ENCODE measurements around the gene HAPLN2.
A peak's percentile ranks its signal among the peaks of the same experiment; 100 is the strongest.

Gene HAPLN2

DNA sequence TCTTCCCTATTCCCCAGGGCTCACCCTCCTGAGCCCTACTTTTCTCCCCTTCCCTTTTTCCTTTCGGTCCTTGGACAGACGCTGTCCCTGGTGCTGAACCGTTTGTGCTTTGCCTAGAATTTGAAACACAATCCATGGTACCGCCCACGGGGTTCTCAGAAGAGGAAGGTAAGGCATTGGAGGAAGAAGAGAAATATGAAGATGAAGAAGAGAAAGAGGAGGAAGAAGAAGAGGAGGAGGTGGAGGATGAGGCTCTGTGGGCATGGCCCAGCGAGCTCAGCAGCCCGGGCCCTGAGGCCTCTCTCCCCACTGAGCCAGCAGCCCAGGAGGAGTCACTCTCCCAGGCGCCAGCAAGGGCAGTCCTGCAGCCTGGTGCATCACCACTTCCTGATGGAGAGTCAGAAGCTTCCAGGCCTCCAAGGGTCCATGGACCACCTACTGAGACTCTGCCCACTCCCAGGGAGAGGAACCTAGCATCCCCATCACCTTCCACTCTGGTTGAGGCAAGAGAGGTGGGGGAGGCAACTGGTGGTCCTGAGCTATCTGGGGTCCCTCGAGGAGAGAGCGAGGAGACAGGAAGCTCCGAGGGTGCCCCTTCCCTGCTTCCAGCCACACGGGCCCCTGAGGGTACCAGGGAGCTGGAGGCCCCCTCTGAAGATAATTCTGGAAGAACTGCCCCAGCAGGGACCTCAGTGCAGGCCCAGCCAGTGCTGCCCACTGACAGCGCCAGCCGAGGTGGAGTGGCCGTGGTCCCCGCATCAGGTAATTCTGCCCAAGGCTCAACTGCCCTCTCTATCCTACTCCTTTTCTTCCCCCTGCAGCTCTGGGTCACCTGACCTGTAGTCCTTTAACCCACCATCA lies 33.1 kb downstream of the HAPLN2 start:
- no peak for TF ChIP-seq POLR2A (IDR thresholded peaks at IDR 0.05; ENCODE audit: low read depth, low read length)
- DNase-seq (ENCODE audit: insufficient read length, low spot score) (no peak), FAIRE-seq (no peak)

DNA sequence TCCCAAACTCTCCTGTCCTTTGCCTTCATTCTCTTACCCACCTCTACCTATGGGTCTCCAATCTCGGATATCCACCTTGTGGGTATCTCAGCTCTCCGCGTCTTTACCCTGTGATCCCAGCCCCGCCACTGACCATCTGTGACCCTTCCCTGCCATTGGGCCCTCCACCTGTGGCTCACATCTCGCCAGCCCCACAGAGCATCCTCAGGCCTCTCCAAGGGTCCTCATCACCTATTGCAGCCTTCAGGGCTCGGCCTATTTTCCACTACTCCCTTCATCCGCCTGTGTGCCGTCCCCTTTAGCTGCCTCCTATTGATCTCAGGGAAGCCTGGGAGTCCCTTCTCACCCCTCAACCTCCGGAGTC lies 33.8 kb downstream of the HAPLN2 start:
- TF ChIP-seq POLR2A (IDR thresholded peaks at IDR 0.05; ENCODE audit: low read depth, low read length) = no peak
- no peak for FAIRE-seq
- DNase-seq (ENCODE audit: insufficient read length, low spot score) = no peak

DNA sequence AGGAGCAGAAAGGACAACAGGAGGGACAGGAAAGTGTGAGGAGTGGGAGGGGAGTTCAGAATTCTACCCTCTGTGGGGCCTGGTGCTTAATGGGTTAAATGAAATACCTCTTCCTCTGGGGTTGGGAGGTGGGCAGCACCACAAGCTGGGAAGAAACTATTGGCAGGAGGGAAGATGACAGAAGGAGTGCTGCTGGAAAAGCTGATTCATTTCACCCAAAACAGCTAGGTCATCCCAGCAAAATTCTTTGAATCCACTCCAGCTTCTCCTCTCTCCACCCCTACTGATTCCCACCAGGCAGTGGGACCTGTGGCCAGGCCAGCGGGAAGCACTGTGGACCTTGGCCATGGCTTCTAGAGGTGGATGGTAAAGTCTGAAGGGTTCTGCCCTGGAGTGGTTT lies 35.5 kb downstream of the HAPLN2 start:
- FAIRE-seq (no peak), DNase-seq (ENCODE audit: insufficient read length, low spot score) (no peak)
- no peak for TF ChIP-seq POLR2A (IDR thresholded peaks at IDR 0.05; ENCODE audit: low read depth, low read length)

DNA sequence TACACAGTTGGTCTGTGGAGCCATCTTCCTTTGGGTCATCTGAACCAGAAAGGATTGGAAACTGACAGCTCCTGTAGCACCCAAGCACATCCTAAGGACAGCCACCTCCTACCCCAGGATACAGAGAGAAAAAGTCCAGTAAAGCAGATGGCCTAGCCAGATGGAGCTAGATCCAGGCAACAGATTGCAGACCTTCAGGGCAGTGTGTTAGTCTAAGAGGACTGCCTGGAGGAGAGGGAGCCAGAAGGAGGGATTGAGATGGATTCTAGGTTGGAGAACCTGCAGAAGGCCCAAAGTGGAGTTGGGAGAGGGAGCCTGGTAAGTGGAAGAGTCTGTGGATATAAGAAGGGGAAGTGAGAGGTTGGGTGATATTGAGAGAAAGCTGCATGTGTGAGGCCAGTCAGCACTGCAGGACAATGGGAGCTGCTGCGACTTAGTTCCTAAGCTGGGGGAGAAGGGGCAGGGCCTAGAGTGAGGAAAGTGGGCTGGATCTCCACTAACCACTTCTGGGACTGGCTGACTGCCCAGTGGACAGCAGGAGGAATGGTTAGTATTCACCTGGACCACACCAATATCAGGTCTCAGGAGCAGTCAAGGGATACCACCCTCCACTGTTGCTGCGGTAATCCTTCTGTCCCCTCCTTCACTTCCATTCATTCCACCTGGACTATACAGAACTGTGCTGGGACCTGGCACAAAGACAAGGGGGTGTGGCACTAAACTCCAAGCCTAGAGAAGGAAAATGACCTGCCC lies 36.1 kb downstream of the HAPLN2 start:
- FAIRE-seq = no peak
- no peak for TF ChIP-seq POLR2A (IDR thresholded peaks at IDR 0.05; ENCODE audit: low read depth, low read length)
- no peak for DNase-seq (ENCODE audit: insufficient read length, low spot score)

DNA sequence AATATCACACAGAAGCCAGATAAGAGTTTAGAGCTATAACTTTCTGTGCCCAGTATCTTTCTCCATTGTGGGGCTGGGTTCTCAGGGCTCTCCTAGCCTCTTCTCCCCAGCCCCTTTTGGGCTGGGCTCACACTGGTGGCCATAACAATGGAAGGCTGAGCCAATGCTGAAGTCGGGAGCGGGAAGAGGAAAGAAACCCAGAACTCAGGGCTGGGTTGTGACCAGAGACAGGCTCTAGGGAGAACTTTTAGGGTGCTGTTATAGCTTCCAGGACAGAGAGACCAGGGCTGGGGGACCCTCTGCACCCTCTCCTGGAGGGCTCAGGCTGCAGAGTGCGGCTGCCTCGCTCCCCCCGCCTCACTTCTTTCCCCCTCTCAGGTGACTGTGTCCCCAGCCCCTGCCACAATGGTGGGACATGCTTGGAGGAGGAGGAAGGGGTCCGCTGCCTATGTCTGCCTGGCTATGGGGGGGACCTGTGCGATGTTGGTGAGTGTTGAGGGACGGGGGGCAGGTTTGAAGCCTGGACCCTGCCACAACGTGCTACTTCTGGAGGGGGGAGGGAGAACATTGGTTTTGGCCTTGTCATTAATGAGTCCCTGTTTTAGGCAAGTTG lies 36.8 kb downstream of the HAPLN2 start:
- FAIRE-seq = no peak

DNA sequence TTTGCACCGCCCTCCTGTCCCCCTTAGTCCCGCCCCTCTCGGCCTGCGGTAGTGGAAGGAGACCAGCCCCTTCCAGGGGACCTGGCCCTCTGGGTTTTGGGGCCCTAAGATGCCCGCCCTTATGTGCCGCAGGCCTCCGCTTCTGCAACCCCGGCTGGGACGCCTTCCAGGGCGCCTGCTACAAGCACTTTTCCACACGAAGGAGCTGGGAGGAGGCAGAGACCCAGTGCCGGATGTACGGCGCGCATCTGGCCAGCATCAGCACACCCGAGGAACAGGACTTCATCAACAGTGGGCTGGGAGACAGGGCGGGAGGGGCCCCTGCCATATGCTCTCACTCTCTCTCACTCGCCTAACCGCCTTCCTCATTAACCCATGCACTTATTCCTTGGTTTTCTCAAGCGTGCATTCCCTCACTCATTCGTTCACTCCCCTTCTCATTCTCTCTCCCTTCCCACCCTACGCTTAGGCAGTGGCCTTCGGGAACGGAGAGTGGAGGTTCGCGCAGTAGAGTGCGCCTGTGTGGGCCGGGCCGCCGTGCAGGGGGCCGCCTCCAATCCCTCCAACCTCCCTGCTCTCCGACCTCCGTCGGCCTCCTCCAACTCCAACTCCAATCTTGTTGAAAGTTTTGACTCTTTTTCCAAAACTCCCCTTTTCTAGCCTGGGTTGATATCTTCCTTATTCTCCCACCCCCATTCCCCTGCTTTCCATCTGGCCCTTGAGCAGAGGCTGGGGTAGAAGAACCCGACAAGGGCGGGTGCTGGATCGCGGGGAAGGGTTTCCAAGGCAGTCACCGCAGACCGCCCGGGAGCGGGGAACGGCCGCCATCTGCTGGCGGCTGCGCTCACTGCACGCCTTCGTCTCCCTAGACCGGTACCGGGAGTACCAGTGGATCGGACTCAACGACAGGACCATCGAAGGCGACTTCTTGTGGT lies 37.9 kb downstream of the HAPLN2 start:
- TF ChIP-seq POLR2A (IDR thresholded peaks at IDR 0.05; ENCODE audit: low read depth, low read length) = no peak
- no peak for FAIRE-seq
- DNase-seq (ENCODE audit: insufficient read length, low spot score) = no peak

More for the DNA sequence above, 36.8 kb downstream of the HAPLN2 start:
- DNase-seq (ENCODE audit: insufficient read length, low spot score) = no peak
- TF ChIP-seq POLR2A (IDR thresholded peaks at IDR 0.05; ENCODE audit: low read depth, low read length) = no peak

DNA sequence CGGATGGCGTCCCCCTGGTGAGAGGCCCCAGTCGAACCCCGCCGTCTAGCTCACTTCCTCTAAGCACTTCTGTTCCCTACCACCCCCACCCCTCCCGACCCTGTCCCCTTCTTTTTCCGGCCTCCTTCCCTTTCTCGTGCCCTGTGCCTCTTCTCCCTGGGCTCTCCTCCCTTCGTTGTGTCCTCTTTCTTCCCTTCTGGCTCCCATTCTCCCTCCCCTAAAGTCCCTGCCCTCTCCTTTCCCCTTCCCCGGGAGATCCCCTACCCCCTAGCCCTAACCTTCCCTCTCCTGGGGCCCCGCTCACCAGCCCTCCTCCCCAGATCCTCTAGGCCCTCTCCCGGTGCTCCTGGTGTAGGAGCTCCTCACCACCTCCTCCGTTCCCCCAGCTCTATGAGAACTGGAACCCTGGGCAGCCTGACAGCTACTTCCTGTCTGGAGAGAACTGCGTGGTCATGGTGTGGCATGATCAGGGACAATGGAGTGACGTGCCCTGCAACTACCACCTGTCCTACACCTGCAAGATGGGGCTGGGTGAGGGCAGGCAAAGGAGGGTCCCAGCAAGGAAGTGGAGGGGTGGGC lies 38.6 kb downstream of the HAPLN2 start:
- FAIRE-seq = no peak
- no peak for TF ChIP-seq POLR2A (IDR thresholded peaks at IDR 0.05; ENCODE audit: low read depth, low read length)
- DNase-seq (ENCODE audit: insufficient read length, low spot score) = no peak

DNA sequence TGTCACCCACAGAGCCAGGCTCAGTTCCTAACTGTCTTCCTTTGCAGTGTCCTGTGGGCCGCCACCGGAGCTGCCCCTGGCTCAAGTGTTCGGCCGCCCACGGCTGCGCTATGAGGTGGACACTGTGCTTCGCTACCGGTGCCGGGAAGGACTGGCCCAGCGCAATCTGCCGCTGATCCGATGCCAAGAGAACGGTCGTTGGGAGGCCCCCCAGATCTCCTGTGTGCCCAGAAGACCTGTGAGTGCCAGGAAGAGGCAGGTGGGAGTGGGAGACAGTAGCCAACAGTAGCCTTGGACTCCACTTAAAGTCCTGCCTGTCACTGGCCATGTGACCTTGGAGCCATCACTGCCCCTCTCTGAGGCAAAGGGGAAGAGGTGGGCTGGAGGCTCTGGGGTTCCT lies 39.3 kb downstream of the HAPLN2 start:
- FAIRE-seq (no peak), DNase-seq (ENCODE audit: insufficient read length, low spot score) (no peak)
- TF ChIP-seq POLR2A (IDR thresholded peaks at IDR 0.05; ENCODE audit: low read depth, low read length) = no peak

DNA sequence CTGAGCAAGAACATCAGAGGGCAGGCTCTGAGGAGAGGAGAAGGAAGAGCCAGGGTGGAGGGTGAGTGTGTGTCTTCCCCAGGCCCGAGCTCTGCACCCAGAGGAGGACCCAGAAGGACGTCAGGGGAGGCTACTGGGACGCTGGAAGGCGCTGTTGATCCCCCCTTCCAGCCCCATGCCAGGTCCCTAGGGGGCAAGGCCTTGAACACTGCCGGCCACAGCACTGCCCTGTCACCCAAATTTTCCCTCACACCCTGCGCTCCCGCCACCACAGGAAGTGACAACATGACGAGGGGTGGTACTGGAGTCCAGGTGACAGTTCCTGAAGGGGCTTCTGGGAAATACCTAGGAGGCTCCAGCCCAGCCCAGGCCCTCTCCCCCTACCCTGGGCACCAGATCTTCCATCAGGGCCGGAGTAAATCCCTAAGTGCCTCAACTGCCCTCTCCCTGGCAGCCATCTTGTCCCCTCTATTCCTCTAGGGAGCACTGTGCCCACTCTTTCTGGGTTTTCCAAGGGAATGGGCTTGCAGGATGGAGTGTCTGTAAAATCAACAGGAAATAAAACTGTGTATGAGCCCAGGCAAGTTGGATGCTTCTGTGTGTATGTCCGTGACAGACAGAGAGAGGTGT lies 39.8 kb downstream of the HAPLN2 start:
- FAIRE-seq (no peak), DNase-seq (ENCODE audit: insufficient read length, low spot score) (no peak)
- TF ChIP-seq POLR2A (IDR thresholded peaks at IDR 0.05; ENCODE audit: low read depth, low read length) = no peak

DNA sequence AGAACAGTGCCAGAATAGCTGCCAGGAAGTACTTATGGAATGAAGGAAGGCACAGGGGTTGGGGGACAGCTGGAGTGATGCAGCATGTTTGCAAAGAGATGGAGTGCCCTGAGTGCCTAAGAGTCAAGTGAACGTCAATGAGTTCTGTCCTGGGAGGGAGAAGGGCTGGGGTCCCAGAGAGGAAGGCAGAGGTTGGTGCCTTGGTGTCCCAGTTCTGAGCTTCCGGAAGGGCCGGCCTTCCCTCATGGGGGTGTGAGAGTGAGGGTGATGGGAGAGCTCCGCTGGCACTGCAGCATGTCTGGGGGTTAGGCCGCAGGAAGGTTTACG lies 40.4 kb downstream of the HAPLN2 start:
- FAIRE-seq (no peak), DNase-seq (ENCODE audit: insufficient read length, low spot score) (no peak)
- no peak; the same call in 1 of the 2 replicates for TF ChIP-seq POLR2A (IDR thresholded peaks at IDR 0.05; ENCODE audit: low read depth, low read length)

DNA sequence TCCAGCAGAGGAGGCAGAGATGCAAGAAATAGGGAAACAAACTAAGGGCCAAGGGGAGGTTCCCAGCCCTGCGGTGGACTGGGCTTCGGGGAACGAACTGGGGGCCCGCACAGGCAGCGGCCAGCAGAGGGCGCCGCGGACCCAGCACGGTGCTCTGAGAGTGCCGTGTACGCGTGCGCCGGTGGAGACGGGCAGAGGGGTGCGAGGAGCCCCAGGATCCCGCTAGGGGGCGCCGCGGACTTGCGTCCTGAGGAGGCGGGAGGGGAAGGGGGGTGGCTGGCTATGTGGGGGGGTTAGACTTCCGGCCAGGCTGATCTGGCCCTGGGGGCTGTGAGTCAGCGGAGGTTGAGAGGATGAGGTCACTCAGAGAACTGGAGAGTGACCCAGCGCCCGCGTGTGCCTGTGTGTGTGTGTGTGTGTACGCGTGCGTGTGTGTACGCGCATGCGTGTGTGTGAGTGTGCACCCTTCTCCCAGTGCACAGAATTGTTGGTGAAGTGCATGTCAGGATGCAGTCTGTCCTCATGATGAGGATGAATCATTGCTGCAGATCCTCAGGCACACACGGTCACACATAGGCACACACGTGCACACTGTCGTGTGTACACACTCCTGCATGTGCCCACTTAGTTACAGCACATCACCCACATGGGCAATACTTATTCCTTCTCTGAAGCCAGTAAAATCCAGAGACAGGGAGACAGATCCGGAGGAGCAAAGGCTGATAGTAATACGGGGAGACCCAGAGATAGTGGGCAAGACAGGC lies 41.0 kb downstream of the HAPLN2 start:
- DNase-seq (ENCODE audit: insufficient read length, low spot score) = peak; percentile 99
- no peak; the same call in 1 of the 2 replicates for TF ChIP-seq POLR2A (IDR thresholded peaks at IDR 0.05; ENCODE audit: low read depth, low read length)
- FAIRE-seq = no peak

DNA sequence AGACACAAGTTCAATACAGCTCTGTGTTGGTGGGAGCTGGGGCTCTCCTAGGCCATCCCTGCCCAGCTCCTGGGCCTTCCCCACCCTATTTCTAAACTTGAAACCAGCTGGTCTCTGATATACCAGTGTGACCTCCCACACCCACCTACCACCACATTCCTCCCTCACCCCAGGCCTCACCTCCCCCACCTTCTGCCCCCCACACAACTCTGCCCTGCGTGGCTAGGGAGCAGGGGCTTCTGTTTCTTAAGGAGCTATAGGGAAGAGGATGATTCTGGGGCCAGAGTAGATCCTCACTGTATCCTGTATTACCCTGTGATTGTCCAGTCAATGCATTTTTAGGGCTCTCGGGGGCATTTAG lies 41.5 kb downstream of the HAPLN2 start:
- no peak for DNase-seq (ENCODE audit: insufficient read length, low spot score)
- FAIRE-seq = no peak
- no peak for TF ChIP-seq POLR2A (IDR thresholded peaks at IDR 0.05; ENCODE audit: low read depth, low read length)
